HG03066 (cell line): ENCODE data around the gene SH3RF3.
"Not testable (repeated sequence)": the region's sequence is repeated elsewhere in the genome, so short reads cannot be mapped to it uniquely, and the experiment has no call there.

Experiments
- ATAC-seq: cut with Tn5 transposase; IDR thresholded peaks from one replicate; pipeline ENCODE4 v1.9.1; 2021; ENCODE audit warnings: low read depth; ENCODE audit not compliant: unreplicated experiment

The SH3RF3 gene

DNA sequence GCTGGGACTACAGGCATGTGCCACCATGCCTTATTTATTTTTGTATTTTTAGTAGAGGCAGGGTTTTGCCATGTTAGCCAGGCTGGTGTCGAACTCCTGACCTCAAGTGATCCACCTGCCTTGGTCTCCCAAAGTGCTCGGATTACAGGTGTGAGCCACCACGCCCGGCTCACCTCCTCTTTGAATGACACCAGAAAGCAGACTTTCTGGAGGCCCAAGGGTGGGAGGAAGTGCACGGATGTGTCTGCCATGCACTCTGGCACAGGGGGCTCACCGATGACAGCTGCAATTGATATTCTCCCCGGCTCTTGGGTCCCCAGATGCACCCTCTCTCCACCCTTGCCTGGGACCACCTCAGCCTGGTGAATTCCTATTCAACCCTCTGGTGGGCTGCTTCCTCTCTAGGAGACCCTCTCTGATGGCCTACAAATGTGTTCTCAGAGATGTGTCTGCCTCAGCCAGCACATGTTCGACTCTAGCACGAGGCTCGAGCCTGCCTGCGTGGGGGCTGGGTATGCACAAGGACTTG lies 397.5 kb downstream of the SH3RF3 start:
- ATAC-seq = no peak

DNA sequence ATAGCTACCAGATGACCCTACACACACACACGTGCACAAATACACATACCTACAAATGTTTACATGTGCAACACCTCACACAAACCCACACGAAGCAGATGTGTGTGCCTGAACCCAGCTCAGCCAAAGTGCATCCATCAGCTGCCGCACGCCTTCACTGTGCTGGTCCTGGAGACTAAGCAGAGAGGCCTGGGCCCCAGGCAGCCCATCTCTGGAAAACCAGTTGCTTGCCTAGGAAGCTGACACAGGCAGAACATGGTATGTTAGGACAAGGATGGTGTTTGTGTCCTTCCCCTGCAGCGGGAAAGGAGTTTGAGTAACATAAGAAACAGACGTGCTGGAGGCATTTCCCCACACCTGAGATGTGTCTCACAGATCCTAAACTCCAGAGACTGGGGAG lies 398.1 kb downstream of the SH3RF3 start:
- no peak for ATAC-seq

DNA sequence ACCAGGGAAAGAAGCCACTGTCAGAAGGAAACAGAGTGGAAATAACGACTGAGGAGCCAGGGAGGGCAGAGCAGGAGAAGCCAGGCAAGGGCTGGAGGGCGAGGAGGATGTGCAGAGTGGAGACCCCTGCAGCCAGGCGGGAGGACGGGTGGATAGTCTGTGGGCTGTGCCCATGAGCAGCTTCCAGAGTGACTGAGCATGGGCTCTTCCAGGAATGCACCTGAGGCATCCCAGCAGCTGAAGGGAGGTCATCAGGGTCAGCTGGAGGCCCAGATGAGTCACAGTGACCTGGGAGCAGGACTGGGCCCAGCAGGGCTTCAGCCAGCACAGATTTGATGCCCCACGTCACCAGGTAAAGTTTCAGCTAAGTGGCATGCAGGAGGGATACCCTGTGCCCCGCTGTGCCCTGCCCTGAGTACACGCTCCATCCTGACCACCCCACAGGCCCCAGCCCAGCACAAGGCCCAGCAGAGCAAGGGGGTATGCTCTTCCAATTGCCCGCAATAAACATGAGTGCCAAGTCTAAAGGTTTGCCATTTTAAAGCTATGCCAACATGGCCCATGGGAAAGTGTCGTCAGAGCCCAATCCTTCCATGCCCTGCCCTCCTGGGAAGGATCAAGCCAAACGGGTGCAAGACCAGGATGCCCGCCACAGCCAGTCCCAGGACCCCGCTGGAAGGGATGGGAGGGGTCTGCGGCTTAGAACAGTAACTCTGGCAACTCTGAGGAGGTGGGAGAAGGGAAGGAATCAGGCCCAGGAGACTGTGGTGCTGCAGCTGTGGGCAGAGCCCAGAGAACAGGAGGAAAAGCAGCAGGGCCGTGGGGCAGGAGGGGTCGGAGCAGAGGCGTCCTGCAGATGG lies 399.1 kb downstream of the SH3RF3 start:
- no peak for ATAC-seq

DNA sequence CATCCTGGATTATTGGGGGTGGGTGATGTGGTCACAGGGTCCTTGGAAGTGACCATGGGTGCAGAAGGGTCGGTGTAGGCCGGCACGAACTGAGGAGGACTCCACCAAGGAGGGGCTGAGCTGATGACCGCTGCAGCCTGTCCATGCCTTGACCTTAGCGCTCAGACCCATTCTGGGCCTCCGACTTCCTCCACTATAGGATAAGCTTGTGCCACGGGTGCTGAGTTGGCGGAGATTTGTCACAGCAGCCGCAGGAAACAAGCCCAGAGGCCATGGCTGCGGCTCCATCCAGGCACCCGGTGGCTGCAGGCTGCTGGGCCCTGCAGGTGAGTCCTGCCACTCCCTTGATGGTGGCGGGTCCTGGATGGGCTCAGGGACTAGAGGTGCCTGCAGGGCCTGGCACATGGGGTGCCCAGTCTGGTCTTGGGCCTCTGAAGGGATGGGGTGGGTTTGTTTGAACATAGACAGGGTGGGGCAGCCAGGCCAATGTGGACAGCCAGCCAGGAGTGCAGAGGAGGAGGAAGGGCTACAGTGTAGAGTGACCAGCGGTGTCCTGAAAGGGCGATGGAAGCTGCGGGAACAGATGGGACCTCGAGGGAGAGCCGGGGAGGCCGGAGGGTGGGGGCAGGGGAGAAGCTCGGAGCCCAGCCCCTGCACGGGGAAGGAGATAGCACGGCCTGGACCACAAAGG lies 400.0 kb downstream of the SH3RF3 start:
- ATAC-seq = no peak

DNA sequence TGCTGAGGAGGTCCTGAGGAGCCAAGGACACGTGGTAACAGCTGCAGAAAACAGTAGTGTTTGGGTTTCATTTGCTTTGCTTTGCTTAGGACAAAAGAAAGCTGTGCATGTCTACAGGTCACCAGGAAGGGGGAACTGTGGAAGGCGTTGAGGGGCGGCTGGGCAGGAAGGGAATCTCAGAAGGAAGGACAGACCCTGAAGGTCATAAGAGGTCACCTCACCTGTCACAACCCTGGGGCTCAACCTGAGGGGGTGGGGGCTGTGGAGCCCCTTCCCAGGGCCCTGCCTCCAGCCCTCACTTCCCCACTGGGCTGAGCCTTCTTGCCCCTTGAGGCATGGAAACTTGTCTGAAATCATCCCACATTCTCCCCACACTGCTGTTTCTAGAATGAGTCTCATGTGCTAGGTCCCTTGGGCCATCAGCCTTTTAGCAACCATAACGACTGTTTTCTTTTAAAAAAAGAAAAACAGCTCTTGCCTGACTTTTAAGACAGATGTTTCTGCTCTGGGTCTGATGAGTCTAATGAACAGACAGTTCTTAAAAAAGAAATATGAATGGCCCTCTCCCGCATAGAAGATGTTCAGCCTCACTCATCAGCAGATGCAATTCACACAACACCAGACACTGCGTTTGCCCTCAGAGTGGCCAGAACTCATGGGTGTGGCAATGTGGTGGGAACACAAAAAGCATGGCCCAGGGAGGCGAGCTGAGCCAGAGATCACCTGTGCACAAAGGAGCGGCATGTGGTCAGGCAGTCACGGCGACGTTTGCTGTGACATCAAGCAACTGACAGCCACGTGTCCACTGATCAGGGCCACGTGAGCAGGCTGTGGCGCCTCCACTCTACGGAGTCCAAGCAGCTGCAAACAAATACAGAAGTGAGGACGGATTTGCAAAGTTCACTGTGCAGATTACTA lies 400.8 kb downstream of the SH3RF3 start:
- ATAC-seq = no peak

DNA sequence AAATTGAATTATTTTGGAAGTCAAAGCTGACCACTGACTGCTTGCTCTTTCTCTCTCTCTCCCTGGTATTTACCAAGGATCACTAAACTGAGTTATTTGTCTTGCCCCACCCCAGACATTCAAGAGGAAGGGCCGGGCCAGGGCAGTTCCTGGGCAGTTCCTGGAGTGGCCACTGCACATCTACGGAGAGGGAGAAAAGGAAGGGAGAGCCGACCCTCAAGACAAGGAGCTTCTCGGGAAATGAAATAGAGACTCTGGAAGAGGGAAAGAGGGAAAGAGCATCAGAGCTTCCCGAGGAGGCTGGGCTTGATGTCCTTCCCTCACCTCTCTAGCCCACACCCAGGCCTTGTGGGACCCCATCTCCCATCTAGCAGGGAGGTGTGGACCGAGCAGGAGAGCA lies 401.7 kb downstream of the SH3RF3 start:
- ATAC-seq = no peak

DNA sequence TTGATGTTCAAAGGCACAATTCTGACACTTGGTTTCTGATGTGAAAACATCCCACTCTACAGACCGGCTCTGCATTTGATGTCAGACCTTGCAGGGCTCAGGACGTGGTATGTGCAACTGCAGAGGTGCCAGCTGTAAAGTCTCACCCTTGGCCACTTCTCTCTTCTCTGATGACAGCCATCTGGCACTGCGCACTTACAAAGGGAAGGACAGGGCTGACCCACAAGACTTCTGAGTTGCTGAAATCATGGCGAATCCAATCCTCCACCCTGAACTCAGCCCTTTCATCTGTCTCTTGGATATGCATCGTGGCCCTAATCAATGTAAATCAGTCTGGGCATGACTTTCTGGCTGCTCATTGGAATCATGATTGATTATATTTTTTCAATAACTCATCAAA lies 402.2 kb downstream of the SH3RF3 start:
- ATAC-seq = no peak

DNA sequence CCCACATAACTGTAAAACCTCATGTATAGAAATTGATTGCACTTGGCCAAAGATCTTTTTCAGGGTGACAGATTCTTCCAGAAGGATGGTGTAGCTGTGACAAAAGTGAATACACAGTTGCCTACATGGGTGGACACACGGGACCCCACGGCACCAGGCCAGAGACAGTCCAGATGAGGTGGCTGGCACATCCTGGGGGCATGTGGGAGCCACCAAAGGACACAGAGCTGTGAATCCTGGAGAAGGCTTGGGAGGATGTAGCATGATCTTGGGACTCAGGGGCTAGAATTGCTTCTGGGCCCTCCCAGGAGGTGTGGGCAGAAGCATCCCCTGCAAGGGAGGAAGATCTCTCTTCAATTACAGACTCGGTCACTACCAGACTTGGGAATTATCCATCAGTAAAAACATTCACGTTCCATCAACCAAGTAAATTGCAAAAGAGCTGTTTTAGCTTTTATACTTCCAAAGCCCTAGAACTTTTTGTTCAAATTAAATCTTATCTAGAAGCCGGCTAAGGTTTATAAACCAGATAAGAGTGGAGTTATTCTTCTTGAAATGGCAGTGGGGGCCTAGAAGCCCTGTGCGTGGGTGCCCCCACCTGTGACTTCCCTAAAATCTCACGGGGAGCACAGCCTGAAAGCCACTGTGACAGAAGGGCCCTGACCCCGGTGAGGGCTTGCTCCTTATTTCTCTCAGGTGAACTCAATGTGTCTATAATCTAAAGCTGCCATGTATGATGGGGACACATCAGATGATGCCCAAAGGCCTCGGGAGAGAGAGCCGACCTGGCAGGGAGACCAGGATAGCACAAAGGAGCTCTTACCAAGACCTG lies 403.1 kb downstream of the SH3RF3 start:
- ATAC-seq = no peak

DNA sequence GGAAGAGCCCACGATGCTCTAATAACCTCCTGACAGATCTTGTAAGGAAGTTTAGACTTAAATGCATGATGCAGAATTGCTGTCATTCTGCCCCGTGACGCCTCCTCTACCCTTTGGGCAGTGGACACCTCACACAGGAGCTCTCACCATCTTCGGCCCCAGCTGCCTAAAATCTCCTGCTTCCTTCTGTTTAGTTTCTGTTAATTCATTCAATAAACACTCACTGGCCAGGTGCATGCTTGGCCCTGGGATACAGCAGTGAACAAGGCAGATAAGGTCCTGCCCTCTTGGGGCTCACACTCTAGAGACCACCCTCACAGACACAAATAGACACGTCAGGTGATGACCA lies 403.7 kb downstream of the SH3RF3 start:
- no peak for ATAC-seq

DNA sequence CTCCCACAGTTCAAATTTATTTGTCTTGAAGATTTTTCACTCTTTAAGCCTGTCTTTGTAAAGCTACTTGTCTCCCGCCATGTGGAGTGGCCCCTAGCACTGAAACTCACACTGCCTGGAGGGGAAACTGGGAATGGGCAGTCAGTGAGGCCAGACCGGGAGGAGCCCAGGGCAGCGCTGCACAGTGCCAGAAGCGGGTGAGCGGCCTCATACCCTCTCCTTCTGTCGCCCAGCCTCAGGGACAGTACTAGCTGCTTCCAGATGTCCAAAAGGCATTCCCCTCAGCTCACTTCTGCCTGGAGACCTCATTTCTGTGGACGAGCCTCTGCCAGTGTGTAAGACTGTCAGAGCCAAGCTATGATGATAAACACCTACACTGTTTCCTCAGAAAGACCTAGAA lies 404.8 kb downstream of the SH3RF3 start:
- no peak for ATAC-seq

DNA sequence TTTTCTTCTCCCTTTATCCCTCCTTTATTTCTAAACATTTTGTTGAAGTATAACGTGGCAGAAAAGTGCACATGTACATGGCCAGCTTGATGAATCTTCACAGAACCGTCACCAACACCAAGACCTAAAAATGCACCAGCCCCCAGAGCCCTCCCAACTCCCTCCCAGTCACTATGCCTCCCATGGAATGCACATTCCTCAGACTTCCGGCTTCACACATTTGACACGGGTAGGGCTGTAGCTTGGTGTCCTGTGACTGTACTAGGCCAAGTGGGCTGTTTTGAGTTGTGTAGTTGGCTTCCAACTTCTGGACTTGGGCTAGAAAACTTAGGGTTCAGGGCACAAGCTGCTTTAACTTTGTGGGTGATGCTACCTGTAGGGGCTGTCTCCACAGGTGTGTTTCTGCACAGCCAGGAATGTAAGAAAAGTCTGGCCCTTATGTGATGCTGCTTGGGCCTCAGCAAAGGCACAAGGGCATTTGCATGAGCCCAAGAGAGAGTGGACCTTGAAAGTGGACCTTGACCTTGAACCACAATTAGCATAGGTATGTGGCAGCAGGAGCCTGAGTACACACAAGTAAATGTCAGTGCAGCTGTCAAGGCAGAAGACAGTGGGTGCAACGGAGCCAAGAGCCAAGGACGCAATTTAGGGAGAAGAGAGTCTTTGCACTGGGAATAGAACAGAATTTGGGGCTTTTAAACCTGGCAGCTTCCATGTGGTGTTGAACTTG lies 406.4 kb downstream of the SH3RF3 start:
- ATAC-seq = no peak

DNA sequence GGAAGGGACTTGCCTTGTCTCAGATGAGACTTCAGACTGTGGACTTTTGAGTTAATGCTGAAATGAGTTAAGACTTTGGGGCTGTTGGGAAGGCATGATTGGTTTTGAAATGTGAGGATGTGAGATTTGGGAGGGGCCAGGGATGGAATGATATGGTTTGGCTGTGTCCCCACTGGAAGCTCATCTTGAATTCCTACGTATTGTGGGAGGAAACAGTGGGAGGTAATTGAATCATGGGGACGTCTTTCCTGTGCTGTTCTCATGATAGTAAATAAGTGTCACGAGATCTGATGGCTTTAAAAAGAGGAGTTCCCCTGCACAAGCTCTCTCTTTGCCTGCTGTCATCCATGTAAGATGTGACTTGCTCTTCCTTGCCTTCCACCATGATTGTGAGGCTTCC lies 407.6 kb downstream of the SH3RF3 start:
- not testable (repeated sequence) for ATAC-seq

DNA sequence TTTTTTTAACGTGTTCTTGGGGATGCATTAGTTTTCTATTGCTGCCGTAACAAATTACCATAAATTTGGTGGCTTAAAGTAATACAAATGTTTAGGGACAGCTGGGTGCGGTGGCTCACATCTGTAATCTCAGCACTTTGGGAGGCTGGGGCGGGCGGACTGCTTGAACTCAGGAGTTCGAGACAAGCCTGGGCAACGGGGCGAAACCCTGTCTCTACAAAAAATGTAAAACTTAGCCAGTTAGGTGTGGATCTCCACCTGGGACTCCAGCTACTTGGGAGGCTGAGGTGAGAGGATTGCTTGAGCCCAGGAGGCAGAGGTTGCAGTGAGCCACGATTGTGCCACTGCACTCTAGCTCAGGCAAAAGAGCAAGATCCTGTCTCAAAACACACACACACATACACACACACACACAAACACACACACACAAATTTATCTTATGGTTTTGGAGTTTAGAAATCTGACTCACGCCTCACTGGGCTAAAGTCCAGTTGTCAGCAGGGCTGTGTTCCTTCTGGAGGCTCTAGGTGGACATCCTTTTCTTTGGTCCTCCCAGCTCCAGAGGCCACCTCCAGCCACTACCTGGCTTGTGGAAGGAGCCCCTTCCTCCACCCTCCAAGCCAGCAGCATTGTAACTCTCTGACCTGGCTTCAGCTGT lies 408.7 kb downstream of the SH3RF3 start:
- no peak for ATAC-seq

DNA sequence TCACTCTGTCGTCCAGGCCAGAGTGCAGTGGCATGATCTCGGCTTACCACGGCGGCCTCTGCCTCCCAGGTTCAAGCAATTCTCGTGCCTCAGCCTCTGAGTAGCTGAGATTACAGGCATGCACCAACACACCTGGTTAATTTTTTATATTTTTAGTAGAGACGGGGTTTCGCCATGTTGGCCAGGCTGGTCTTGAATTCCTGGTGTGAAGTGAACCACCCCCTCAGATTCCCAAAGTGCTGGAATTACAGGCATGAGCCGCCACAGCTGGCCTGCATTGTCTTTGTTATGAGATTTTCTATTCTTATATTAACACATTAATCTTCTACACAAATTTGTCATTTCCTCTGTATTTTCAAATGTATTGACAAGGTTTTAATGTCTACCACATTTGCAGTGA lies 409.5 kb downstream of the SH3RF3 start:
- no peak for ATAC-seq

DNA sequence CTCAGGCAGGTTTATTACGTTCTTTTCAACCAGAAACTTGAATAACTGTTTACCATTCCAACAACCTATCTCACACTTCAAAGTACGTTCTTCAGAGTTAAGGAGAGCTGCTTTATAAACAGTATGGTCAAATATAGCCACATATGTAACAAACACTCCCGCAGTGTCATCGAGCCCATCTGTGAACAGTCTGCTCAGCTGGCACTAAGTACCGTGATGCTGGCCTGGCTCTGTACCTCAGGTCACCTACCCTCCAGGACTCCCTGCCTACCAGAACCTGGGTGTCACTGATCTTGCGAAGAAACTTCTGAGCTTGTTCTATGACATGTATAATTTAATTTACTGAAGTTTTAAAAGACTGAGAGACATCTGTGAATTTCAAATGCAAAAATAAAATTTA lies 413.4 kb downstream of the SH3RF3 start:
- ATAC-seq = no peak

DNA sequence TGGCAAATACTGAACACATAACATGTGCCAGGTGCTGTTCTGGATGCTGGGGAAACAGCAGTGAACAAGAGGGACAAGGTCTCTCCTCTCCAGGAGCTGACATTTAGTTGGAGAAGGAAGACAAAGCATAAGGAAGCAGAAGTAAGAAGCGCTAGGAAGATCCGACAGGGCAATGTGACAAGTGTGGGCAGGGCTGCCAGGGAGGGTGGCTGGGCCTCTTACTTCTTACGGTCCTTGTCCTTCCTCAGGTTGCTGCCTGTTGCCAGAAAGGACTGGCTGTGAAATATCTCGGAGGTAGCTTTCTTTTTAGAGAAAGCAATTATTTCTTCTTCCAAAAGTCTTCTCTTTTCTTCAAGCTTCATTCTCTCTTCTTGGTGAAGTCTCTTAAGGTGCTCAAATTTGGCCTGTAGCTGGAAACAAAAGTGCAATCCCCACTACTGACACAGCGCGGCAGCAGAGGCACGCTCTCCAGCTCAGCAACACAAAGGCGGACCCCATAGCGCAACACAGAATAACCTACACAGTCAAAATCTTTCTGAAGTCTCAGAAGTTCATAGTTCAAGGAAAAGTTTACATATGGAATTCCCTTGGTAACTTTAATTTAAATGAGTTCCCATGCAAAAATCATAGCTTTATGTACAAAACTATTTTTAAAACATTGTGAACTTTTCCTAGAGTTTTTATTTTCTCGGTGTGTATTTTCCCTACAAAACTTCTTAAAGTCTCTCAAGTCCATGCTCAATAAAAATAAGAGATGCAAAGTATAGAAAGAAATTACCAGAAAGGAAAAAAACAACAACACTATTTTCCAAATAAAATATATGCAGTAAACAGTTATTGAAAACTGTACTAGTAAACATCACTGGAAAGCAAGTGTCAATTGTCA lies 417.1 kb downstream of the SH3RF3 start:
- peak; percentile 56 for ATAC-seq

DNA sequence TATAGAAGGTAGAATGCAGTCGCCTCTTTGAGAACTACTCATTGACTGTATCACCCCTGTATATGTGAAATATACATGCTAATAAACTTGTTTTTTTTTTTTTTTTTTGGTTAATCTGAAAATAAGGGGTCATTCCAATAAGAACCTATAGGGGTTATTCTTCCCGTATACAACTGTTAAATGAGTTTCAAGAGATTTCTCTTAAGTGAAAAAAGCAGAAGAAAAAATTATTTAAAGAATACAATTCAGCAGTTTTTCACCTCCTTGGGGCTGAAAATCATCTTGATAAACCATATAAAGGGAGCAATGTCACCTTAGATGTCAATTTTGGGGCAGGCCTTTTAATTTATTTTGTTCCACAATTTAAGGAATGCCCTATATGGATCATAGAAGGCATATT lies 418.3 kb downstream of the SH3RF3 start:
- ATAC-seq = no peak

DNA sequence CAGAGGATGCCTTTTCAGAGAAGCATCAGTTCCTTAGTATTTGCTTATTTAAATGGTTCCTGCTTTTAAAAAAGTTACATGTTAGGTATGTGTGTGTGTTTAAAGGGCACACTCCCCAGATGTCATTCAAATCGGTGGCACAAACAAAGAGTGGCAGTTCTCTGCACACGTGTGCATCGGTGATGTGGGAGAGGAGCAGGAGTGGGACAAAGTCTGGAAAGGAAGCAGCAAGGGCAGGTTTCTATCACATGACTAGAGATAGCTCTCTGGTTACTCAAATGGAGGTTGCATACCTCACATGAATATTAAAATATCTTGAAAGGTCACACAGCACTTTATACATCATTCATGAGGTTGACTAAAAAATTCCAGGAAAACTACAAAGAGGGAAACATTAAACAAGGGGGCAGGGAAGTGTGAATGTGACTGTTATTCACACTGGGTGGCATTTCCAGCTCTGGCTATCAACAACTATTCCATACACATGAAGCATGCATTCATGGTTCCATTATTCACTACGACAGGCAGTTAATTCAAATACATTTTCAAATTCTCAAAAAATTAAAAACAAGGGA lies 420.1 kb downstream of the SH3RF3 start:
- ATAC-seq = no peak
